ENCODE data around the gene NELL2.

DNA sequence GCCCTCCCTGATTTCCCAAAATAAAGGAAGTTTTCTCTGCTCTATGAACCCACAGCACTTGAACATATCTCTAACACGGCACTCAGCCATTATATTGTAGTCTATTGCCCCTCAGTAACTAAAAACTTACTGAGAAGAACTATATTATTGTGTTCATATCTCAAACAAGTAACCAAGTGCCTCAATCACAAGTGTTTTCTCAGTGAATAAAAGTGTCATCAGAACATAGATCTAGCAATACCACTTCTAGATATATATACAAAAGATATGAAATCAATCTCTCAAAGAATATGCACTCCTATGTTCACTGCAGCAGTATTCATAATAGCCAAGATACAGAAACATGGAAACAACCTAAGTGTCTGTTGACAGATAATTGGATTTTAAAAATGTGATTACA is 138.1 kb downstream of the NELL2 start:
- TF ChIP-seq POLR2A (IDR thresholded peaks at IDR 0.05): no peak
- TF ChIP-seq, protein P1, sequence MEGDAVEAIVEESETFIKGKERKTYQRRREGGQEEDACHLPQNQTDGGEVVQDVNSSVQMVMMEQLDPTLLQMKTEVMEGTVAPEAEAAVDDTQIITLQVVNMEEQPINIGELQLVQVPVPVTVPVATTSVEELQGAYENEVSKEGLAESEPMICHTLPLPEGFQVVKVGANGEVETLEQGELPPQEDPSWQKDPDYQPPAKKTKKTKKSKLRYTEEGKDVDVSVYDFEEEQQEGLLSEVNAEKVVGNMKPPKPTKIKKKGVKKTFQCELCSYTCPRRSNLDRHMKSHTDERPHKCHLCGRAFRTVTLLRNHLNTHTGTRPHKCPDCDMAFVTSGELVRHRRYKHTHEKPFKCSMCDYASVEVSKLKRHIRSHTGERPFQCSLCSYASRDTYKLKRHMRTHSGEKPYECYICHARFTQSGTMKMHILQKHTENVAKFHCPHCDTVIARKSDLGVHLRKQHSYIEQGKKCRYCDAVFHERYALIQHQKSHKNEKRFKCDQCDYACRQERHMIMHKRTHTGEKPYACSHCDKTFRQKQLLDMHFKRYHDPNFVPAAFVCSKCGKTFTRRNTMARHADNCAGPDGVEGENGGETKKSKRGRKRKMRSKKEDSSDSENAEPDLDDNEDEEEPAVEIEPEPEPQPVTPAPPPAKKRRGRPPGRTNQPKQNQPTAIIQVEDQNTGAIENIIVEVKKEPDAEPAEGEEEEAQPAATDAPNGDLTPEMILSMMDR (IDR thresholded peaks at IDR 0.05): no peak
